BLaER1 treated with 17β-estradiol and CSF1 and Interleukin-3, amounts not matched to agents 10 nM and 100 nM (cell line): ENCODE data around the gene ZNF331.
A peak's percentile ranks its signal among the peaks of the same experiment; 100 is the strongest.
"Not testable (repeated sequence)": the region's sequence is repeated elsewhere in the genome, so short reads cannot be mapped to it uniquely, and the experiment has no call there.

ENCODE experiments used
- H3K27ac ChIP-seq, 11 experiments: shearing (Covaris generic); formaldehyde crosslinking; 2 replicates each; pipeline ENCODE4 v1.8.1; 2022
- H3K27me3 ChIP-seq, 11 experiments: shearing (Covaris generic); formaldehyde crosslinking; 2 replicates each; pipeline ENCODE4 v1.8.1; 2022
- H3K36me3 ChIP-seq, 11 experiments: shearing (Covaris generic); formaldehyde crosslinking; 2 replicates each; pipeline ENCODE4 v1.8.1; 2022
- H3K4me1 ChIP-seq, 10 experiments: shearing (Covaris generic); formaldehyde crosslinking; 2 replicates each; pipeline ENCODE4 v1.8.1; 2022
- H3K4me2 ChIP-seq, 11 experiments: shearing (Covaris generic); formaldehyde crosslinking; 2 replicates each; pipeline ENCODE4 v1.8.1; 2022
- H3K4me3 ChIP-seq, 10 experiments: shearing (Covaris generic); formaldehyde crosslinking; 2 replicates each; pipeline ENCODE4 v1.8.1; 2022
- H3K9ac ChIP-seq, 11 experiments: shearing (Covaris generic); formaldehyde crosslinking; 2 replicates each; pipeline ENCODE4 v1.8.1; 2022
- H3K9me3 ChIP-seq, 11 experiments: shearing (Covaris generic); formaldehyde crosslinking; replicated peaks in 1 of 11; 2 replicates each; pipeline ENCODE4 v1.8.1; 2022
- H4K20me1 ChIP-seq, 11 experiments: shearing (Covaris generic); formaldehyde crosslinking; 2 replicates each; pipeline ENCODE4 v1.8.1; 2022
- Cebpa-rat ChIP-seq, 11 experiments: shearing (Covaris generic); IDR thresholded peaks; 2 replicates each; pipeline ENCODE4 v1.8.1; 2022

Gene ZNF331

GRCh38 chr19:53506728-53507127 is 31.2 kb upstream of the ZNF331 start:
- H3K36me3 ChIP-seq, result no peaks in the 10 kb centered on the region; a peak in 1 of 22 replicates
- H3K9me3 ChIP-seq, result peaks cover 0 to under 1% (median 0%) of the 10 kb centered on the region in 11 experiments; a peak in 2 of 22 replicates
- H4K20me1 ChIP-seq, result no peaks in the 10 kb centered on the region
- no peak overlapping the region for H3K4me2 ChIP-seq
- H3K27ac ChIP-seq, result no peak overlapping the region
- peaks cover 0 to 10% (median under 1%) of the 10 kb centered on the region in 10 experiments; a peak in 4 of 20 replicates for H3K4me1 ChIP-seq
- no peak overlapping the region for H3K9ac ChIP-seq
- TF ChIP-seq Cebpa-rat (IDR thresholded peaks at IDR 0.05), result no peak
- H3K27me3 ChIP-seq, result no peaks in the 10 kb centered on the region
- no peak overlapping the region for H3K4me3 ChIP-seq

GRCh38 chr19:53507523-53508442 is 30.2 kb upstream of the ZNF331 start:
- no peaks in the 10 kb centered on the region; a peak in 1 of 22 replicates for H3K36me3 ChIP-seq
- H3K4me2 ChIP-seq, result no peak overlapping the region
- no peaks in the 10 kb centered on the region for H4K20me1 ChIP-seq
- H3K4me1 ChIP-seq, result peaks cover 0 to 11% (median 4%) of the 10 kb centered on the region in 10 experiments; a peak in 7 of 20 replicates
- H3K4me3 ChIP-seq, result no peak overlapping the region
- H3K9ac ChIP-seq, result no peak overlapping the region
- no peak for TF ChIP-seq Cebpa-rat (IDR thresholded peaks at IDR 0.05)
- no peaks in the 10 kb centered on the region for H3K9me3 ChIP-seq
- no peaks in the 10 kb centered on the region for H3K27me3 ChIP-seq
- no peak overlapping the region for H3K27ac ChIP-seq

GRCh38 chr19:53509443-53509842 is 28.5 kb upstream of the ZNF331 start:
- Histone ChIP-seq H3K27me3 (no peaks in the 10 kb centered on the region), H3K4me3 (no peak overlapping the region), H3K36me3 (peaks cover 0 to 4% (median 0%) of the 10 kb centered on the region in 11 experiments; a peak in 2 of 22 replicates), H4K20me1 (no peaks in the 10 kb centered on the region), H3K27ac (no peak overlapping the region), H3K9me3 (no peaks in the 10 kb centered on the region), H3K4me2 (no peak overlapping the region), H3K4me1 (peaks cover 0 to 11% (median 3%) of the 10 kb centered on the region in 10 experiments; a peak in 7 of 20 replicates), H3K9ac (no peak overlapping the region)
- no peak for TF ChIP-seq Cebpa-rat (IDR thresholded peaks at IDR 0.05)

GRCh38 chr19:53509845-53510244 is 28.1 kb upstream of the ZNF331 start:
- Histone ChIP-seq H3K4me2 (no peak overlapping the region), H3K4me3 (no peak overlapping the region), H3K9me3 (no peaks in the 10 kb centered on the region), H4K20me1 (no peaks in the 10 kb centered on the region), H3K36me3 (peaks cover 0 to 4% (median 0%) of the 10 kb centered on the region in 11 experiments; a peak in 2 of 22 replicates), H3K9ac (no peak overlapping the region), H3K27ac (no peak overlapping the region), H3K4me1 (peaks cover 0 to 11% (median 1%) of the 10 kb centered on the region in 10 experiments; a peak in 7 of 20 replicates), H3K27me3 (no peaks in the 10 kb centered on the region)
- TF ChIP-seq Cebpa-rat (IDR thresholded peaks at IDR 0.05), result no peak

GRCh38 chr19:53511357-53511756 is 26.6 kb upstream of the ZNF331 start:
- Histone ChIP-seq H3K27ac (no peak overlapping the region), H3K9ac (no peak overlapping the region), H3K36me3 (peaks cover 0 to 4% (median 0%) of the 10 kb centered on the region in 11 experiments; a peak in 2 of 22 replicates), H4K20me1 (no peaks in the 10 kb centered on the region), H3K9me3 (no peaks in the 10 kb centered on the region), H3K4me2 (0 out of 22 replicates have a peak overlapping the region, but pooled peaks of 1 of the 11 experiments have one; percentile 5), H3K4me3 (no peak overlapping the region), H3K27me3 (no peaks in the 10 kb centered on the region), H3K4me1 (peaks cover 0 to 11% (median 0%) of the 10 kb centered on the region in 10 experiments; a peak in 5 of 20 replicates)
- no peak for TF ChIP-seq Cebpa-rat (IDR thresholded peaks at IDR 0.05)

GRCh38 chr19:53511933-53512374 is 26.0 kb upstream of the ZNF331 start:
- Histone ChIP-seq H3K27me3 (no peaks in the 10 kb centered on the region), H3K4me2 (peak overlapping the region in 4 of 11 experiments; percentile 5 to 27 (median 24); a peak in 4 of 22 replicates), H4K20me1 (no peaks in the 10 kb centered on the region), H3K9me3 (no peaks in the 10 kb centered on the region), H3K4me3 (no peak overlapping the region), H3K27ac (no peak overlapping the region), H3K36me3 (peaks cover 0 to 4% (median 0%) of the 10 kb centered on the region in 11 experiments; a peak in 2 of 22 replicates), H3K9ac (no peak overlapping the region), H3K4me1 (peaks cover 0 to 12% (median 0%) of the 10 kb centered on the region in 10 experiments; a peak in 7 of 20 replicates)
- TF ChIP-seq Cebpa-rat (IDR thresholded peaks at IDR 0.05), result no peak

GRCh38 chr19:53515047-53515446 is 22.9 kb upstream of the ZNF331 start:
- not testable (repeated sequence) for H3K9ac ChIP-seq, H3K27me3 ChIP-seq, H3K4me2 ChIP-seq, H3K27ac ChIP-seq, H3K4me3 ChIP-seq, H4K20me1 ChIP-seq, H3K36me3 ChIP-seq
- peaks cover 7 to 21% (median 11%) of the 10 kb centered on the region in 11 experiments; a peak in 17 of 22 replicates for H3K9me3 ChIP-seq
- H3K4me1 ChIP-seq, result peaks cover 0 to 35% (median 6%) of the 10 kb centered on the region in 10 experiments; a peak in 12 of 20 replicates

- no peaks in the 10 kb centered on the region for H4K20me1 ChIP-seq
- no peak overlapping the region for H3K4me3 ChIP-seq
- H3K27me3 ChIP-seq, result no peaks in the 10 kb centered on the region
- peaks cover 10 to 44% (median 18%) of the 10 kb centered on the region in 10 experiments for H3K4me1 ChIP-seq
- H3K36me3 ChIP-seq, result peaks cover 0 to 5% (median 0%) of the 10 kb centered on the region in 11 experiments; a peak in 2 of 22 replicates
- H3K9me3 ChIP-seq, result peaks cover 12 to 27% (median 14%) of the 10 kb centered on the region in 11 experiments; a peak in 18 of 22 replicates
- no peak overlapping the region for H3K27ac ChIP-seq
- no peak for TF ChIP-seq Cebpa-rat (IDR thresholded peaks at IDR 0.05)
- H3K4me2 ChIP-seq, result peak overlapping the region in 5 of 11 experiments; percentile 6 to 48 (median 23); a peak in 8 of 22 replicates
- no peak overlapping the region for H3K9ac ChIP-seq
Measured at GRCh38 chr19:53517114-53517741, 20.7 kb upstream of the ZNF331 start.

- TF ChIP-seq Cebpa-rat (IDR thresholded peaks at IDR 0.05), result no peak
- Histone ChIP-seq H3K27ac (no peak overlapping the region), H3K9ac (no peak overlapping the region), H3K4me3 (no peak overlapping the region), H3K36me3 (peaks cover 0 to 5% (median 2%) of the 10 kb centered on the region in 11 experiments; a peak in 6 of 22 replicates), H3K4me2 (peak overlapping the region in 5 of 11 experiments; percentile 4 to 48 (median 23); a peak in 7 of 22 replicates), H3K27me3 (no peaks in the 10 kb centered on the region), H4K20me1 (no peaks in the 10 kb centered on the region), H3K9me3 (peaks cover 12 to 27% (median 14%) of the 10 kb centered on the region in 11 experiments; a peak in 18 of 22 replicates), H3K4me1 (peaks cover 14 to 43% (median 22%) of the 10 kb centered on the region in 10 experiments)
Measured at GRCh38 chr19:53518121-53518520, 19.8 kb upstream of the ZNF331 start.
